ENCODE measurements around the gene NUMB.

The NUMB gene

DNA sequence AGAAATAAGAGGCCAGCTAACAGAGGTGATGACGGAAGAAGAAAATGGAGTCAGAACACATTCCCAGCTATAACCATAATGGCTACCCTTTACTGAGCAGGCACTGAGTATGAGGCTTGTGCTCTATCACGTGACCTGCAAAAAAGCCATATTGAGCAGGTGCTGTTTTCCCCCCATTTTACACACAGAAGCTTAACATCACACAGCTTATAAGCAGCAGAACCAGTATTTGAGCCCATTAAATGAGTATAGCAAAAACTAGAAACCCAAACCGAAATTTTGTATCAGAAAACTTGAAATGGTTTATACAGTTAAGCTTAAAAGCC lies 192.7 kb downstream of the NUMB start:
- no peak for DNase-seq
- POLR2A ChIA-PET = interaction anchor here (1.1 kb wide), 1 partner anchor 10 kb away, joined by 4 read pairs; no protein-coding TSS in a partner anchor

DNA sequence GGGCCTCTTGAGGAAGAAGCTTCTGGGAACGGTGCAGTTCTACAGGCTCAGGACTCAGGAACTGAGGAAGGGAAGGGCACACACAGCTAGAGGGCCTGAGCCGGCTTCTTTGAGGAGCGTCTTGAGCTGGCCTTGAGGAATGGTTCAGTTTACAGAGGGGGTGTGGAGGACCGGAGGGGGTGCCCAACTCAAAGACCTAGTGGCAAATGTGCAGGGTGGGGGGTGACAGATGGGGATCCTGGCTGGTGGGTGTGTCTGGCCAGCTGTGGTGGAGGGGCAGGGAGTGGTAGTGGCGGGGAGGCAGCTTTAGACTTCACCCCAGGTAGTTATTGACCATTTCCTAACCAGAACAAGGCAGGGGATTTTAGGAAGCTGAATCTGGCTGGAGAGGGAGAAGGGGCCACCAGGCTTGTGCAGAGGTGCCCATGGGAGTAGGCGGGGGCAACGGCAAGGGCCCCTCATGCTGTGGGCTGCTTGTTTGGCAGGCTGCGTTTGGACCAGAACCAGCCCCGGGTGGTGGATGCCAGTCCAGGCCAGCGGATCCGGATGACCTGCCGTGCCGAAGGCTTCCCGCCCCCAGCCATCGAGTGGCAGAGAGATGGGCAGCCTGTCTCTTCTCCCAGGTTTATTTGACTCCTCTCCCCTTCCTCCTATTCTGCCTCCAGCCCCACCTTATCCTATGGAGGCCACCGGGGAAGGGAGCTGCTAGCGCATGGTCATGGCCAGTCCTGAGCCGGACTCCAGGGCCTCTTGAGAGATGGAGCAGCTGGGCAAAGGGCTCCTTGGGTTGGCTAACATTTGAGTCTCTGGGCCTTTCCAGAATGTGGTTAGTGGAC lies 193.2 kb downstream of the NUMB start:
- H3K27ac ChIP-seq (ENCODE audit: insufficient read depth in 1 of 2, low read depth in 1 of 2, low read length in 2 of 2, poor library complexity in 1 of 2, severe bottlenecking in 2 of 2) = no peak overlapping the region
- peaks cover 0 to 7% (median 5%) of the 10 kb centered on the region in 4 experiments for H3K4me1 ChIP-seq (ENCODE audit: control extremely low read depth in 1 of 4, control insufficient read depth in 4 of 4, insufficient read depth in 4 of 4, low read length in 3 of 4)
- no peak for DNase-seq
- no peaks in the 10 kb centered on the region for H3K27me3 ChIP-seq (replicated peaks in 2 of 5; ENCODE audit: control insufficient read depth in 4 of 5, insufficient read depth in 5 of 5, low read length in 4 of 5)
- no peaks in the 10 kb centered on the region for H3K9me3 ChIP-seq (ENCODE audit: control extremely low read depth in 1 of 5, control insufficient read depth in 4 of 5, insufficient read depth in 2 of 5, low read depth in 1 of 5, low read length in 4 of 5)
- POLR2A ChIA-PET = interaction anchor here (1.1 kb wide), 1 partner anchor 9 kb away, joined by 4 read pairs; no protein-coding TSS in a partner anchor
- H3K36me3 ChIP-seq (ENCODE audit: control insufficient read depth in 4 of 4, insufficient read depth in 4 of 4, low read length in 3 of 4) = no peaks in the 10 kb centered on the region
- CTCF ChIA-PET = interaction anchor here (1.5 kb wide), 1 partner anchor 9 kb away, joined by 3 read pairs; no protein-coding TSS in a partner anchor
- no peak overlapping the region for H3K4me3 ChIP-seq (ENCODE audit: control insufficient read depth in 1 of 7, extremely low read depth in 1 of 7, insufficient read depth in 4 of 7, low read depth in 2 of 7, low read length in 6 of 7)
- 95% methylated on average over 9 of the region's 18 CpGs for WGBS (ENCODE audit: insufficient coverage)

More for the DNA sequence above, 192.7 kb downstream of the NUMB start:
- H3K4me3 ChIP-seq (ENCODE audit: control insufficient read depth in 1 of 7, extremely low read depth in 1 of 7, insufficient read depth in 4 of 7, low read depth in 2 of 7, low read length in 6 of 7) = no peak overlapping the region
- no peaks in the 10 kb centered on the region for H3K9me3 ChIP-seq (ENCODE audit: control extremely low read depth in 1 of 5, control insufficient read depth in 4 of 5, insufficient read depth in 2 of 5, low read depth in 1 of 5, low read length in 4 of 5)
- 100% methylated on average over 3 of the region's 3 CpGs for WGBS (ENCODE audit: insufficient coverage)
- H3K27me3 ChIP-seq (replicated peaks in 2 of 5; ENCODE audit: control insufficient read depth in 4 of 5, insufficient read depth in 5 of 5, low read length in 4 of 5) = no peaks in the 10 kb centered on the region
- H3K4me1 ChIP-seq (ENCODE audit: control extremely low read depth in 1 of 4, control insufficient read depth in 4 of 4, insufficient read depth in 4 of 4, low read length in 3 of 4) = peaks cover 0 to 12% (median 7%) of the 10 kb centered on the region in 4 experiments
- no peaks in the 10 kb centered on the region for H3K36me3 ChIP-seq (ENCODE audit: control insufficient read depth in 4 of 4, insufficient read depth in 4 of 4, low read length in 3 of 4)
- no peak overlapping the region for H3K27ac ChIP-seq (ENCODE audit: insufficient read depth in 1 of 2, low read depth in 1 of 2, low read length in 2 of 2, poor library complexity in 1 of 2, severe bottlenecking in 2 of 2)
- CTCF ChIA-PET = interaction anchor here (1.1 to 1.7 kb wide), 4 partner anchors 9 to 207 kb away, joined by 3 to 5 read pairs (median 4); no protein-coding TSS in a partner anchor

- 96% methylated on average over 20 of the region's 23 CpGs for WGBS (ENCODE audit: insufficient coverage)
- ChIA-PET CTCF (interaction anchor here (1.1 to 1.5 kb wide), 2 partner anchors 10 to 56 kb away, joined by 3 read pairs; no protein-coding TSS in a partner anchor), POLR2A (interaction anchor here (0.6 kb wide), 1 partner anchor 14 kb away, joined by 3 read pairs; no protein-coding TSS in a partner anchor)
- H3K36me3 ChIP-seq (ENCODE audit: control insufficient read depth in 4 of 4, insufficient read depth in 4 of 4, low read length in 3 of 4) = no peaks in the 10 kb centered on the region
- no peaks in the 10 kb centered on the region for H3K4me1 ChIP-seq (ENCODE audit: control extremely low read depth in 1 of 4, control insufficient read depth in 4 of 4, insufficient read depth in 4 of 4, low read length in 3 of 4)
- no peaks in the 10 kb centered on the region for H3K27me3 ChIP-seq (replicated peaks in 2 of 5; ENCODE audit: control insufficient read depth in 4 of 5, insufficient read depth in 5 of 5, low read length in 4 of 5)
- H3K4me3 ChIP-seq (ENCODE audit: control insufficient read depth in 1 of 7, extremely low read depth in 1 of 7, insufficient read depth in 4 of 7, low read depth in 2 of 7, low read length in 6 of 7) = no peak overlapping the region
- H3K27ac ChIP-seq (ENCODE audit: insufficient read depth in 1 of 2, low read depth in 1 of 2, low read length in 2 of 2, poor library complexity in 1 of 2, severe bottlenecking in 2 of 2) = no peak overlapping the region
- DNase-seq = no peak
- H3K9me3 ChIP-seq (ENCODE audit: control extremely low read depth in 1 of 5, control insufficient read depth in 4 of 5, insufficient read depth in 2 of 5, low read depth in 1 of 5, low read length in 4 of 5) = no peaks in the 10 kb centered on the region
These were observed 194.1 kb downstream of the NUMB start for GRCh38 chr14:73264080-73264884.

DNA sequence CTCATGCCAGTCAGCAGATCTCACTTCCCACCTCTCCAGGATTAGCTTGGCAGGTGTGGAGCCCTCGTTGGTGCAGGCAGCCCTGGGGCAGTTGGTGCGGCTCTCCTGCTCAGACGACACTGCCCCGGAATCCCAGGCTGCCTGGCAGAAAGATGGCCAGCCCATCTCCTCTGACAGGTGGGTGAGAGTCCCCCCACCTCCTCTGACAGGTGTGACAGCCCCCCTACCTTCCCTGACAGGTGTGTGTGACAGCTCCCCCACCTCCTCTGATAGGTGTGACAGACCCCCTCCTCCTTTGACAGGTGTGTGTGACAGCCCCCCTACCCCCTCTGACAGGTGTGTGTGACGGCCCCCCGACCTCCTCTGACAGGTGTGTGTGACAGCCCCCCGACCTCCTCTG lies 194.7 kb downstream of the NUMB start:
- Histone ChIP-seq H3K9me3 (ENCODE audit: control extremely low read depth in 1 of 5, control insufficient read depth in 4 of 5, insufficient read depth in 2 of 5, low read depth in 1 of 5, low read length in 4 of 5) (no peaks in the 10 kb centered on the region), H3K27me3 (replicated peaks in 2 of 5; ENCODE audit: control insufficient read depth in 4 of 5, insufficient read depth in 5 of 5, low read length in 4 of 5) (no peaks in the 10 kb centered on the region), H3K4me1 (ENCODE audit: control extremely low read depth in 1 of 4, control insufficient read depth in 4 of 4, insufficient read depth in 4 of 4, low read length in 3 of 4) (no peaks in the 10 kb centered on the region), H3K36me3 (ENCODE audit: control insufficient read depth in 4 of 4, insufficient read depth in 4 of 4, low read length in 3 of 4) (no peaks in the 10 kb centered on the region), H3K27ac (ENCODE audit: insufficient read depth in 1 of 2, low read depth in 1 of 2, low read length in 2 of 2, poor library complexity in 1 of 2, severe bottlenecking in 2 of 2) (no peak overlapping the region), H3K4me3 (ENCODE audit: control insufficient read depth in 1 of 7, extremely low read depth in 1 of 7, insufficient read depth in 4 of 7, low read depth in 2 of 7, low read length in 6 of 7) (no peak overlapping the region)
- DNase-seq = no peak
- ChIA-PET CTCF (interaction anchor here (1.1 kb wide), 1 partner anchor 56 kb away, joined by 3 read pairs; no protein-coding TSS in a partner anchor), POLR2A (interaction anchor here (0.6 kb wide), 1 partner anchor 13 kb away, joined by 3 read pairs; no protein-coding TSS in a partner anchor)
- 98% methylated on average over 6 of the region's 7 CpGs for whole genome bisulfite sequencing (ENCODE audit: insufficient coverage)

DNA sequence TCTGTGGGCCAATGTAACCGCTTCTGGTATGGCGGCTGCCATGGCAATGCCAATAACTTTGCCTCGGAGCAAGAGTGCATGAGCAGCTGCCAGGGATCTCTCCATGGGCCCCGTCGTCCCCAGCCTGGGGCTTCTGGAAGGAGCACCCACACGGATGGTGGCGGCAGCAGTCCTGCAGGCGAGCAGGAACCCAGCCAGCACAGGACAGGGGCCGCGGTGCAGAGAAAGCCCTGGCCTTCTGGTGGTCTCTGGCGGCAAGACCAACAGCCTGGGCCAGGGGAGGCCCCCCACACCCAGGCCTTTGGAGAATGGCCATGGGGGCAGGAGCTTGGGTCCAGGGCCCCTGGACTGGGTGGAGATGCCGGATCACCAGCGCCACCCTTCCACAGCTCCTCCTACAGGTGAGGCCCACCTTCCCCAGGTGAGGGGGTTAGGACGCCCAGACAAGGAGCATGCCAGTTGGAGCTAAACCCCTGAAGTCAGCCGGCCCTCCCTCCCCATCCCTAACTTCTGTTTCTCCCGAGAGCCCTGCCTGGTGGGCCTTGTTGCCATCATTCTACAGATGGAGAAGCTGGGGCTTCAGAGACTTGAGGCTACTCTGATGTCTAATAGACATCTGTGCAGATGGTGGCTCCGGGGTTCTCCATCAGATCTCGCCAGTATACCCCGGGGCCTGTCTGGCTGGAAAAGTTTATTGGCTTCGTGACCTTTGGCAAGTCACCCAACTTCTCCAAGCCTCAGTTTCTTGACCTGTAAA lies 195.7 kb downstream of the NUMB start:
- POLR2A ChIA-PET = interaction anchor here (1.0 kb wide), 1 partner anchor 15 kb away, joined by 4 read pairs; no protein-coding TSS in a partner anchor
- no peaks in the 10 kb centered on the region for H3K36me3 ChIP-seq (ENCODE audit: control insufficient read depth in 4 of 4, insufficient read depth in 4 of 4, low read length in 3 of 4)
- 98% methylated on average over 18 of the region's 20 CpGs for WGBS (ENCODE audit: insufficient coverage)
- CTCF ChIA-PET = interaction anchor here (1.4 kb wide), 1 partner anchor 30 kb away, joined by 3 read pairs; no protein-coding TSS in a partner anchor
- no peaks in the 10 kb centered on the region for H3K9me3 ChIP-seq (ENCODE audit: control extremely low read depth in 1 of 5, control insufficient read depth in 4 of 5, insufficient read depth in 2 of 5, low read depth in 1 of 5, low read length in 4 of 5)
- no peak for DNase-seq
- no peak overlapping the region for H3K27ac ChIP-seq (ENCODE audit: insufficient read depth in 1 of 2, low read depth in 1 of 2, low read length in 2 of 2, poor library complexity in 1 of 2, severe bottlenecking in 2 of 2)
- H3K4me1 ChIP-seq (ENCODE audit: control extremely low read depth in 1 of 4, control insufficient read depth in 4 of 4, insufficient read depth in 4 of 4, low read length in 3 of 4) = no peaks in the 10 kb centered on the region
- no peaks in the 10 kb centered on the region for H3K27me3 ChIP-seq (replicated peaks in 2 of 5; ENCODE audit: control insufficient read depth in 4 of 5, insufficient read depth in 5 of 5, low read length in 4 of 5)
- no peak overlapping the region for H3K4me3 ChIP-seq (ENCODE audit: control insufficient read depth in 1 of 7, extremely low read depth in 1 of 7, insufficient read depth in 4 of 7, low read depth in 2 of 7, low read length in 6 of 7)

GRCh38 chr14:73261520-73262426 lies 196.6 kb downstream of the NUMB start:
- Histone ChIP-seq H3K27ac (ENCODE audit: insufficient read depth in 1 of 2, low read depth in 1 of 2, low read length in 2 of 2, poor library complexity in 1 of 2, severe bottlenecking in 2 of 2) (no peak overlapping the region), H3K4me3 (ENCODE audit: control insufficient read depth in 1 of 7, extremely low read depth in 1 of 7, insufficient read depth in 4 of 7, low read depth in 2 of 7, low read length in 6 of 7) (no peak overlapping the region), H3K4me1 (ENCODE audit: control extremely low read depth in 1 of 4, control insufficient read depth in 4 of 4, insufficient read depth in 4 of 4, low read length in 3 of 4) (no peaks in the 10 kb centered on the region), H3K27me3 (replicated peaks in 2 of 5; ENCODE audit: control insufficient read depth in 4 of 5, insufficient read depth in 5 of 5, low read length in 4 of 5) (no peaks in the 10 kb centered on the region), H3K36me3 (ENCODE audit: control insufficient read depth in 4 of 4, insufficient read depth in 4 of 4, low read length in 3 of 4) (no peaks in the 10 kb centered on the region), H3K9me3 (ENCODE audit: control extremely low read depth in 1 of 5, control insufficient read depth in 4 of 5, insufficient read depth in 2 of 5, low read depth in 1 of 5, low read length in 4 of 5) (no peaks in the 10 kb centered on the region)
- CTCF ChIA-PET = interaction anchor here (1.4 kb wide), 1 partner anchor 30 kb away, joined by 3 read pairs; no protein-coding TSS in a partner anchor
- WGBS (ENCODE audit: insufficient coverage) = 99% methylated on average over 14 of the region's 15 CpGs
- POLR2A ChIA-PET = interaction anchor here (1.0 kb wide), 1 partner anchor 16 kb away, joined by 4 read pairs; no protein-coding TSS in a partner anchor
- DNase-seq = no peak
